Tibial nerve (tissue), 3 donors: ENCODE data around the gene MED15.

Experiments used
- POLR2A ChIP-seq, 2 donors: fragments of 450-650 bp; IDR thresholded peaks; one replicate each; pipeline ENCODE4 v1.6.1; 2017; ENCODE audit warnings: antibody characterized with exemption in 2 of 2, mild to moderate bottlenecking in 2 of 2, moderate library complexity in 2 of 2
- TF ChIP-seq, protein P1 (sequence below), 5 experiments: fragments of 200-600 bp in 3 of 5; fragments of 450-650 bp in 2 of 5; sonication (generic) in 3 of 5; IDR thresholded peaks; one replicate each; pipeline ENCODE4 v1.5.1; 2016 to 2019; ENCODE audit warnings: antibody characterized with exemption in 5 of 5, mild to moderate bottlenecking in 3 of 5, moderate library complexity in 2 of 5

DNA sequence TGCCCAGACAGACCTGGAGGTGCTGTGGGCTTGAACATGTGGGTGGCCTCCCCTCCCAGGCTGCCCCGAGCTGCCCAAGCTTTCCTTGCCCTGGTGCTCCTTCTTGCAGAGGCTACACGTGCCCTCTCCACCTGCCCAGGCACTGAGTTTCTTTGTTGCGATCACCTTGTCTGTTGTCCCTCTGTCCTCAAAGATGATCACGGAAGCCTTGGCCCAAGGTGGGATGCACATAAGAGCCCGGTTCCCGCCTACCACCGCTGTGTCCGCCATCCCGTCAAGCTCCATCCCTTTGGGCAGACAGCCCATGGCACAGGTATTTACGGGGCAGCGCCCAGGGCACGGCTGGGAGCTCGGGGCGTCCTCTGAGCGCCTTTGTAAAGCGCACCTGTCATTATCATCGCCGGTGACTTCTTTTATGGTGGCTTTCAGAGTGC lies 67.5 kb downstream of the MED15 start:
- TF ChIP-seq, protein P1, sequence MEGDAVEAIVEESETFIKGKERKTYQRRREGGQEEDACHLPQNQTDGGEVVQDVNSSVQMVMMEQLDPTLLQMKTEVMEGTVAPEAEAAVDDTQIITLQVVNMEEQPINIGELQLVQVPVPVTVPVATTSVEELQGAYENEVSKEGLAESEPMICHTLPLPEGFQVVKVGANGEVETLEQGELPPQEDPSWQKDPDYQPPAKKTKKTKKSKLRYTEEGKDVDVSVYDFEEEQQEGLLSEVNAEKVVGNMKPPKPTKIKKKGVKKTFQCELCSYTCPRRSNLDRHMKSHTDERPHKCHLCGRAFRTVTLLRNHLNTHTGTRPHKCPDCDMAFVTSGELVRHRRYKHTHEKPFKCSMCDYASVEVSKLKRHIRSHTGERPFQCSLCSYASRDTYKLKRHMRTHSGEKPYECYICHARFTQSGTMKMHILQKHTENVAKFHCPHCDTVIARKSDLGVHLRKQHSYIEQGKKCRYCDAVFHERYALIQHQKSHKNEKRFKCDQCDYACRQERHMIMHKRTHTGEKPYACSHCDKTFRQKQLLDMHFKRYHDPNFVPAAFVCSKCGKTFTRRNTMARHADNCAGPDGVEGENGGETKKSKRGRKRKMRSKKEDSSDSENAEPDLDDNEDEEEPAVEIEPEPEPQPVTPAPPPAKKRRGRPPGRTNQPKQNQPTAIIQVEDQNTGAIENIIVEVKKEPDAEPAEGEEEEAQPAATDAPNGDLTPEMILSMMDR (IDR thresholded peaks at IDR 0.05), result no peak
- no peak for TF ChIP-seq POLR2A (IDR thresholded peaks at IDR 0.05)
